Measurements from ENCODE around the gene FAM83G.

DNA sequence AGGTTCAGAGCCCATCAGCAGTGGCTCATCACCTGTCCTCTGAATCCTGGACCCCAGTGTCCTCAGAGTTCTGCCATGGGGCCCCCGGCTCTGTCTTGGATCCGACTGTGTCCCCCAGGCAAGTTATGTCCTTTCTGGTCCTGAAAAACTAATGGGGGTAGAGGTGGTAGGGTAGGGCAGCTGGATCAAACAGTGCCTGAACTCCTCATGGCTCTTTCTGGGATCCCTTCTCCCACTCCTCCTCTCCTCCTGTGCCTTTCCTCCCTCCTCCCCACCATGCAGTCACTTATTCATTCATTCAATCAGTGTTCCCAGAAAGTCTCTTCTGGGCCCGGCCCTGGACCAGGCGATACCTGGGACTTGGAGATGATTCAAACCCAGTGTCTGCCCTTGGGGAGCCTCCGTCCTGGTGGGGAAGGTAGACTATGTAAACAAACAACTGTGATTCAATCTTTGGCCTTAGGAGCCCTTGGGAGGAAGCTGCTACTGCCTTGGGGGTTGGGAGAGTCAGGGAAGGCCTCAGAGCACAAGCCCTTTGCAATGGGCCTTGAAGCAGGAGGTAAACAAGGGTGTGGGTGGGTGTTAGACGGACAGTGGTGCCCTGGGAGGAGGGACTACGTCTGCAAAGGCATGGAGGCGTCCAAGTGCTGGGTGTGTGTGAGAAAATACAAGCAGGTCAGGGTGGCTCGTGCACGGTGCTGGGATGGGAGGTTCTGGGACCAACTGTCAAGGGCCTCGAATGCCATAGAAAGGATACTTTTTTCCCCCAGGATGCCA lies 6.4 kb upstream of the FAM83G start:
- TF ChIP-seq, protein P1, sequence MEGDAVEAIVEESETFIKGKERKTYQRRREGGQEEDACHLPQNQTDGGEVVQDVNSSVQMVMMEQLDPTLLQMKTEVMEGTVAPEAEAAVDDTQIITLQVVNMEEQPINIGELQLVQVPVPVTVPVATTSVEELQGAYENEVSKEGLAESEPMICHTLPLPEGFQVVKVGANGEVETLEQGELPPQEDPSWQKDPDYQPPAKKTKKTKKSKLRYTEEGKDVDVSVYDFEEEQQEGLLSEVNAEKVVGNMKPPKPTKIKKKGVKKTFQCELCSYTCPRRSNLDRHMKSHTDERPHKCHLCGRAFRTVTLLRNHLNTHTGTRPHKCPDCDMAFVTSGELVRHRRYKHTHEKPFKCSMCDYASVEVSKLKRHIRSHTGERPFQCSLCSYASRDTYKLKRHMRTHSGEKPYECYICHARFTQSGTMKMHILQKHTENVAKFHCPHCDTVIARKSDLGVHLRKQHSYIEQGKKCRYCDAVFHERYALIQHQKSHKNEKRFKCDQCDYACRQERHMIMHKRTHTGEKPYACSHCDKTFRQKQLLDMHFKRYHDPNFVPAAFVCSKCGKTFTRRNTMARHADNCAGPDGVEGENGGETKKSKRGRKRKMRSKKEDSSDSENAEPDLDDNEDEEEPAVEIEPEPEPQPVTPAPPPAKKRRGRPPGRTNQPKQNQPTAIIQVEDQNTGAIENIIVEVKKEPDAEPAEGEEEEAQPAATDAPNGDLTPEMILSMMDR (IDR thresholded peaks at IDR 0.05): no peak
- no peak for TF ChIP-seq POLR2A (IDR thresholded peaks at IDR 0.05)
